Progenitor cell of endocrine pancreas (in vitro differentiated cells): ENCODE data around the gene OR52I1. TPM values are rescaled to one million over a fixed set of nuclear protein-coding genes. Genes with fewer than 3 reads are reported as not detected.

Source experiments
- DNase-seq: peaks from one replicate; pipeline ENCODE4 v3.0.0; 2021; ENCODE audit warnings: low spot score; ENCODE audit not compliant: unreplicated experiment
- H3K27ac Mint-ChIP-seq: 2 replicates; pipeline ENCODE4 v1.8.0; 2021; ENCODE audit warnings: mild to moderate bottlenecking, moderate library complexity, mixed read lengths
- H3K27me3 Mint-ChIP-seq: 2 replicates; pipeline ENCODE4 v1.8.0; 2021; ENCODE audit warnings: mixed read lengths
- H3K36me3 Mint-ChIP-seq: 2 replicates; pipeline ENCODE4 v1.8.0; 2022; ENCODE audit warnings: mixed read lengths; ENCODE audit not compliant: insufficient read depth
- H3K4me1 Mint-ChIP-seq: 2 replicates; pipeline ENCODE4 v1.8.0; 2021; ENCODE audit warnings: low read depth, mixed read lengths
- H3K4me3 Mint-ChIP-seq: 2 replicates; pipeline ENCODE4 v1.8.0; 2021; ENCODE audit warnings: low read depth, mild to moderate bottlenecking, moderate library complexity, mixed read lengths
- H3K9me3 Mint-ChIP-seq: 2 replicates; pipeline ENCODE4 v1.8.0; 2021; ENCODE audit warnings: low read depth, mixed read lengths
- total RNA-seq: library from RNA; stranded (reverse); gene quantifications from 2 replicates; pipeline ENCODE4 v1.2.1, GENCODE V29; 2021
- TF ChIP-seq, protein P1 (sequence below): fragments of 200-600 bp; sonication (generic); IDR thresholded peaks from one replicate; pipeline ENCODE4 v1.5.0; 2021; ENCODE audit warnings: antibody characterized with exemption, mild to moderate bottlenecking; ENCODE audit not compliant: unreplicated experiment

Gene OR52I1
- total RNA-seq, 1 donor from 2014 or later, result not detected

DNA sequence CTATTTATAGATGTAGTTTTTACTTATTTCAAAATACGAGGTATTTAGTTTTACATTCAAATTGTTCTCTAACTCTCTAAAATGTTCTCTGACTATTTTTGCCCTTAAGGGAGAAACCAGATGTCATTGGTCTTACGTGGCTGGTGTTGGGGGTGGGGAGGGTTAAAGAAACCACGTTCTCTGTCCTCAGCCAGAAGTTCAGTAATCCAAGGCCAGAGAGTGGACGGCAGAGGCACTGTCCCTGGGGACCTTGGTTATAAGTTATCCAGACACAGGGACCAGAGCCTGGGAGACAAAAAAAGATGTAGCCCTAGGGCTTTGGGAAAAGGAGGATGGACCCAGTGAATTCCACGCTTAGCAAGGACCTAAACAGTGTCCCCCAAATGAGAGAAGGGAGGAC is 49.2 kb downstream of the OR52I1 start:
- Mint-ChIP-seq H3K27ac (no peak overlapping the region), H3K4me3 (no peak overlapping the region), H3K36me3 (no peaks in the 10 kb centered on the region), H3K27me3 (peaks cover 11% of the 10 kb centered on the region), H3K9me3 (no peaks in the 10 kb centered on the region), H3K4me1 (peaks cover 2% of the 10 kb centered on the region)
- DNase-seq, result no peak
- TF ChIP-seq, protein P1, sequence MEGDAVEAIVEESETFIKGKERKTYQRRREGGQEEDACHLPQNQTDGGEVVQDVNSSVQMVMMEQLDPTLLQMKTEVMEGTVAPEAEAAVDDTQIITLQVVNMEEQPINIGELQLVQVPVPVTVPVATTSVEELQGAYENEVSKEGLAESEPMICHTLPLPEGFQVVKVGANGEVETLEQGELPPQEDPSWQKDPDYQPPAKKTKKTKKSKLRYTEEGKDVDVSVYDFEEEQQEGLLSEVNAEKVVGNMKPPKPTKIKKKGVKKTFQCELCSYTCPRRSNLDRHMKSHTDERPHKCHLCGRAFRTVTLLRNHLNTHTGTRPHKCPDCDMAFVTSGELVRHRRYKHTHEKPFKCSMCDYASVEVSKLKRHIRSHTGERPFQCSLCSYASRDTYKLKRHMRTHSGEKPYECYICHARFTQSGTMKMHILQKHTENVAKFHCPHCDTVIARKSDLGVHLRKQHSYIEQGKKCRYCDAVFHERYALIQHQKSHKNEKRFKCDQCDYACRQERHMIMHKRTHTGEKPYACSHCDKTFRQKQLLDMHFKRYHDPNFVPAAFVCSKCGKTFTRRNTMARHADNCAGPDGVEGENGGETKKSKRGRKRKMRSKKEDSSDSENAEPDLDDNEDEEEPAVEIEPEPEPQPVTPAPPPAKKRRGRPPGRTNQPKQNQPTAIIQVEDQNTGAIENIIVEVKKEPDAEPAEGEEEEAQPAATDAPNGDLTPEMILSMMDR, result no peak

- Mint-ChIP-seq H3K27ac (peak within 1 kb of the TSS; percentile 33), H3K36me3 (no peaks in the 10 kb centered on the region), H3K9me3 (no peaks in the 10 kb centered on the region), H3K4me3 (no peak within 1 kb of the TSS), H3K4me1 (peaks cover 2% of the 10 kb centered on the region), H3K27me3 (peaks cover 11% of the 10 kb centered on the region)
- DNase-seq, result no peak
- TF ChIP-seq, protein P1, result no peak
These were observed 49.8 kb downstream of the OR52I1 start, which contains the start of gene OR51E1 for GRCh38 chr11:4643682-4644081. TSS of gene OR51E1 (plus strand) at chr11:4643982. CDS start at chr11:4652527, 8,545 bp downstream.

DNA sequence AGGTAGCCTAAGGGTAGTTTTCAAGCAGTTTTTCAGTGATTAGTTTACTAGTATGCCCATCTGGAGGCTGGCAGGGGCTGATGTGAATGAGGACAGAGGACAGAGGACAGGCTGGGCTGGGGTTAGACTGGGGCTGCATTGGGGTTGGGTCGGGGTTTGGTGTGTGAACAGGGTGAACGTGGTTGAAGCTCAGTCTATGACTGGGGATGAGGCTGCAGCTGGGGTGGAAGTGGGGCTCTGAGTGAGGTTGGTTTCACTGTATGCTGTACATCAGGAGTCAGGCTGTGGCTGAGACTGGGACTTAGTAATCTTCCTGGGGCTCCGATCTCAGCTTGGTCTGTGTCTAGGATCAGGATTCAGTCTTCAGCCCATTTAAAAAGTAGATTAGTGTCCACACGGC is 50.4 kb downstream of the OR52I1 start:
- DNase-seq, result no peak
- Mint-ChIP-seq H3K27ac (no peak overlapping the region), H3K4me3 (no peak overlapping the region), H3K27me3 (peaks cover 12% of the 10 kb centered on the region), H3K36me3 (no peaks in the 10 kb centered on the region), H3K9me3 (no peaks in the 10 kb centered on the region), H3K4me1 (peaks cover 2% of the 10 kb centered on the region)
- TF ChIP-seq, protein P1, result no peak

Other genes starting within 250 kb of the OR52I1 start
- not detected in 2 replicates for gene OR52B4, start 225.7 kb upstream of the OR52I1 start, total RNA-seq
- gene TRIM21, start 200.3 kb upstream of the OR52I1 start, total RNA-seq, result 11.4 and 11.9 TPM in 2 replicates
- gene OR52K2, start 144.7 kb upstream of the OR52I1 start, total RNA-seq, result not detected in 2 replicates
- not detected in 2 replicates for gene OR52K1, start 111.4 kb upstream of the OR52I1 start, total RNA-seq
- gene OR52M1, start 48.8 kb upstream of the OR52I1 start, total RNA-seq, result not detected in 2 replicates
- not detected in 2 replicates for gene OR52I2, start 12.3 kb upstream of the OR52I1 start, total RNA-seq
- gene TRIM68, start 14.2 kb downstream of the OR52I1 start, total RNA-seq, result 18.1 and 18.7 TPM in 2 replicates
- gene OR51D1, start 43.4 kb downstream of the OR52I1 start, total RNA-seq, result not detected in 2 replicates
- 0.11 and 0.14 TPM in 2 replicates for gene OR51E1, start 49.9 kb downstream of the OR52I1 start, total RNA-seq
- gene OR51E2, start 103.8 kb downstream of the OR52I1 start, total RNA-seq, result not detected in 2 replicates
- gene MMP26, start 110.7 kb downstream of the OR52I1 start, total RNA-seq, result not detected in 2 replicates
- gene OR51F1, start 175.9 kb downstream of the OR52I1 start, total RNA-seq, result not detected in 2 replicates
- gene OR52R1, start 210.3 kb downstream of the OR52I1 start, total RNA-seq, result not detected in 2 replicates
- not detected in 2 replicates for gene OR51F2, start 227.3 kb downstream of the OR52I1 start, total RNA-seq